HG03439 (cell line): ENCODE results near the gene SMURF2.

Experiments
- ATAC-seq: cut with Tn5 transposase; IDR thresholded peaks from one replicate; pipeline ENCODE4 v1.9.1; 2021; ENCODE audit warnings: mild to moderate bottlenecking, moderate library complexity; ENCODE audit not compliant: unreplicated experiment

The SMURF2 gene

DNA sequence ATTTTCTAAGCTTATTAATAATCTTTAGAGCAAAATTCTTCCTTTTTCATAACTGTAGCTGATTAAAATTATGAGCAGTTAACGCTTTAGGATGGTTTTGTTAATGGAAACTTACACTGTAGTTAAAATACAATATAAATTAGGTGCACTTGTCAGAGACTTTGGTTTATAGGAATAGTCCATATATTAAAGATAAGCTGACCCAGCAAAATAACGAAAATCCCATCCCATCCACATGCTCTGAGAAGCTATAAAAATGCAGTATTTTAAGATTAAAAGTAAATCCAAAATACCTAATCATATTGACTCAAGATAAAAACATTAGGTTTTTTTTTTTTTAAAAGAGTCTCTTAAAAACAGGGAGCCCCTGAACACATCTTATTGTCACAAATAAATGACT lies 117.4 kb downstream of the SMURF2 start:
- no peak for ATAC-seq

DNA sequence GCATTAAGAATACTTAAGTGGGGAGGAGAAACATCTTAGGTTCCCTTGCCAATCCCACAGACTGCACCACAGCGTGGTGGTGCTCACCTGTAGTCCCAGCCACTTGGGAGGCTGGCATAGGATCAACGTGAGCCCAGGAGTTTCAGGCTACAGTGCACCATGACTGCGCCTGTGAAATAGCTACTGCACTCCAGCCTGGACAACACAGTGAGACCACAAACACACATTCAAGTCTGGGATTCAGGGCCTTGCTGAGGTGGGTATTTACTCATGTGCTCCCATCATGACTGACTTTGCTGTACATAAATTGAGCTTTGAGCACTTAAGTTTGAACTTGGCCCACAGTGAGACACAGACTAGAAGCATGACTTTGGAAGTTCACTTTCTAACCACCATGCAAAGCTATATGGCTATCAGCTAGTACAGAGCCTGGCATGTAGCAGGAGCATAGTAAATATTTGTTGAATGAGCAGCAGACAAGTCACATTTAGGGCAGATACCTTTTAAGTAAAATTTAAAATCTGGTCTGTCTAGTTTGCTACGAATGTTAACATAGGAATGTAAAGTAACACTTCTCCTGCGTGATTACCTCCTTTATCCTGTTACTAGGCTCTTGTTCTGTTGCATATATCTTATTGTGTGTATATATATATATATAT lies 121.9 kb downstream of the SMURF2 start:
- ATAC-seq, result no peak

DNA sequence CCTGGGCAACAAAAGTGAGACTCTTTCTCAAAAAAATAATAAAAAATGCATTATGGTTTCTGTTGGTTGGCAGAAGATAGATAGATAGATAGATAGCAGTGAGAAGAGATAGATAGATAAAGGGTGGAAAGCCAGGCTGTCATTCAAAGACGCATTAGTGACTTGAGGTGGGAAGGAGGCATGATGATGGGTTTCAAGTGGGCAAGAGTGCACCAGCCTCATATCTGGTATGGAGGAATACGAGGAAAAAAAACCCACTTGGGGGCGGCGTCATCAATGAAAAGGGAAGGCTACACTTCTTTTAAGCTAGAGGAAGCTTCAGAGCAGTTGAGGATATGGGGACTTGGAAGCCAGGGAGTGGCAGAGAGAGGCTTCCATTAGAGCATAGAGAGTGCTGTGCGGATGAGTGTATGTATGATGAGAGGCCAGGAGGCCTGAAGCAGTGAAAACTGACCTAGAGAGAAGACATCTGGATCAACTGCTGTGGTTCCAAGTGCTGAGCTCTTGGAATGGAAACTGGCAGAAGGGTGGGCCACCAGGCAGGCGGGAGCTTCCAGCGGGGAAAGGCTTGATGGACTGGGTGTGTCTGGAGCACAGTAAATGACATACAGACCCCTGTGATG lies 123.5 kb downstream of the SMURF2 start:
- ATAC-seq, result no peak

DNA sequence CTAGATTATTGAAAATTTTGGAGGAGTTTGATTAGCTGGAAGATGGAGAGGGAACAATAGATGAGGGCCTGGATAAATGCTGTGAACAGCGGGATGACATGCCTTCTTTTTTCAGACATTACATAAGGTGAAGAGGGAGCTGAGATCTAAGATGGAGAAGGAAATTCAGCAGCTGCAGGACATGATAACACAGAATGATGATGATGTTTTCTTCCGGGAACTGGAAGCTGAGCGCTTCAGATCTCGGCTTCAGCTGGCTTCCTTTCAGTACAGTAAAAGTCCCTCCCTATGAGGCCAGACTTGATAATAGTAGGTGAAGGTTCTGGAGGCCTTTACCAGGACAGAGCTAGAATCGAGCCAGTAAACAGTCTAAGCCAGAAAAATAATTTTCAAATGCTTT lies 124.6 kb downstream of the SMURF2 start:
- no peak for ATAC-seq

DNA sequence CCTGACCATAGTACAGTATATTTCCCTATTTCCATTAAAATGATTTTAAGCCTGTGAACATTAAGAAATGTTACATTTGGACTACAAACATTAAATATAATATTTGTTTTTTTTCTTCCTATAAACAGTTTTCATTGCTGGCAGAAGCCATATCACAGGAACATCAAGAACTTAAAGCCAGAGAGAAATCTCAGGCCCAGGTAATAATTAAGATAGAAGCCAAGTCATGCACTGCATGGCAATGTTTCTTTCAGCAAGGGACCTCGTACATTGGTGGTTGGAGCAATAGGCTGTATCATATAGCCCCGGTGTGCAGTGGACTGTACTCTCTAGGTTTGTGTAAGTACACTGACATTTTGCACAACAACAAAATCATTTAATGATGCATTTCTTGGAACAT lies 125.2 kb downstream of the SMURF2 start:
- ATAC-seq, result no peak

DNA sequence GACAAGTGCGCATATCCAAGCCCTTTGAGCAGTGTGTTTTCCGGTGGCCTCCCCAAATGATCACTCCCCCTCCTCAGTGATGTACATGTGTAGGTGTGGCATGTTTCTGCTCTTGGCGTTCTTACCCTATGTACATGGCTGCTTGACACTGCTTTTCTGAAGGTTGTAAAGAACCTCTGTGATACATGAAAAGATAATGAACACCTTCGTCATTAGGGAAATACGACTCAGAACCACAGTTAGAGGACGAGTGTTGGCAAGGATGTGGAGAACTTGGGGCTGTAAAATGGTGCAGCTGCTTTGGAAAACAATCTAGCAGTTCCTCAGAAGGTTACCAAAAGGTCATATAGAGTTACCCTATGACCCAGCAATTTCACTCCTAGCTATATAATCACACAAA lies 126.8 kb downstream of the SMURF2 start:
- ATAC-seq, result no peak

DNA sequence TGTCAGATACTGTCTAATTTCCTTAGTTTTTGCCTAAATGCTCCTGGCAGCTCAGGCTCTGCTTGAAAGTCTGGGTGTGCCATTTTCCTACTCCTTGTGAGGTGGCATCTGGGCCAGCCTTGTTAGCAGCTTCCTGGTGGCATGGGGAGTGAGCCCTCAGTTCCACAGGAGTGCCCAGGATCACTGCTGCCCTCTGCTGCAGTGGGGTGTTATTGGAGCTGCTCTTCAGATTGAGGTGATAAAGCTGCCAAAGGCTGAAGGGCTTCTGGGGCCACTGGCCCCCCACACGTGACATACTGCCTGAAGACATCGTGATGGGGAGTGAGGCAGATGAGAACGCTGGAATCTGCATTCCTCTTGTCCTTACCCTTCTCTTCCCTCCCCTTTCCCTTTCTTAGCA lies 127.9 kb downstream of the SMURF2 start:
- ATAC-seq, result no peak

DNA sequence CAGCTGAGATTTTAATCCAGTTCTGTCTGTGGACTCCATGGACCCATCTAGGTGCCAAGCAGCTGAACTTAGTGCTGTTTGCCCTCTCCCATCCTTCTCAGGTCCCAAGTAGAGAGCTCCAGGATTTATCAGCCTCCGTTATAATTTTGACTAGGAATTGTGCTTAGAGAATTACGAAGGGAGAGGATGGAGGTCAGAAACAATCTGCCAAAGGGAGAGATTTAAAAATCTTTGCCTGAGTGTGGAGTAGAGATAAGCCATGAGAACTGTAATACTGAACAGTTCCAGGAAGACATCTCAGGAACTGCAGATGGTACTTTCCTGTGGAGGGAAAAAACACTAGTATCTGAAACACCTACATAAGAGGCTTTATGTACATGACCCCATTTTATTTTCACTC lies 128.3 kb downstream of the SMURF2 start:
- no peak for ATAC-seq

DNA sequence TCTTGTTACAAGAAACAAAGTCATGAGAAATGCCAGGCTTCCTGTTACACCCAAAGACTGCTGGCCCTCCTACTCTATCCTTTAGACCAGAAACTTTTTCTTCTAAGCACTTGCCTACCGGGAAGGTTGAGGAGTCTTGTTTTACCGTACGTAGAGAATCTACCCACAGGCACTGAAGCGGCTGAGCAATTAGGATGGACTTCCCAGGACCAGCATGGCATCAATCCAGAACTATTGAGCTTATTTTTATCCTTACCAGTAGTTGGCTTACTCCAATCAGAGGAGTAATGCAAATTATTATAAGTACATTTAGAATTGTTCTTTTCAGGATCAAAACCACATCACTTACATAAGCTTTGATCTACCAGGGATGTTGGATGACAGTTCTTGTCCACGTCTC lies 129.7 kb downstream of the SMURF2 start:
- no peak for ATAC-seq

DNA sequence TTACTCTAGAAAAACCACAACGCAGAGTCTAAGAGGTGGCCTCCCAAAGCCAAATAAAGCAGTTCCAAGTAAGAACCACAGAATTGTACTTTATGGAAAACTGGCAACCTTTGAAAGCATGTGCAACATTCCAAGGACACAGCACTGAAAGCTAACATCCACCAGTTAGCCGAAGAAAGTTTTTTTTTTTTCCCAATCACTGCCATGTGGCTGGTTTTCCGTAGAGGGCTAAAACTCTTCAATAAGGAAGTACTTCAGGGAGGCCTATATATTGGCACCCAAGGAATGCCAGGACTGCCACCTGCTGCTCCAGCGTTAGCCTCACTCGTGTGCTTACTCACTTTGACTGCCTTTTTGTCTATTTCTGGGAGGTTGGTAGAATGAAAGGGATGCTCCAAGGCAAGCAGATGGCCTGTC lies 130.1 kb downstream of the SMURF2 start:
- no peak for ATAC-seq

DNA sequence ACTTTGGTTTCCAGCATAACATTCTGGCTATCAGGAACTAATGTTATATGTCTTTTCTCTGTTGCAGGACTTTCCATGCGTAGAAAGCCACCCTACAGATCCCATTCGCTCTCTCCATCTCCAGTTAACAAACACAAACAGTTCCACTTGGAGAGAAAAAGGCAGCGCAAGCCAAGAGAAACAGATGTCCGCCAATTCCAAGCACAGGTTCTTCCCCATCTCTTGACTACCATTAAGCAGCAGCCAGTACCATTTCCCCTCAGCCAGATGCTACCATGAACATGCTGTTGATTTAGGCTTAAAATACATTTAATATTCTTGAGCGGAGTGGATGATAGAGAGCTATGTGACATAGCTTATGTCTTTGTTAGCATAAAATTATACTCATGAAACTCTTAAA lies 132.9 kb downstream of the SMURF2 start:
- ATAC-seq, result no peak

DNA sequence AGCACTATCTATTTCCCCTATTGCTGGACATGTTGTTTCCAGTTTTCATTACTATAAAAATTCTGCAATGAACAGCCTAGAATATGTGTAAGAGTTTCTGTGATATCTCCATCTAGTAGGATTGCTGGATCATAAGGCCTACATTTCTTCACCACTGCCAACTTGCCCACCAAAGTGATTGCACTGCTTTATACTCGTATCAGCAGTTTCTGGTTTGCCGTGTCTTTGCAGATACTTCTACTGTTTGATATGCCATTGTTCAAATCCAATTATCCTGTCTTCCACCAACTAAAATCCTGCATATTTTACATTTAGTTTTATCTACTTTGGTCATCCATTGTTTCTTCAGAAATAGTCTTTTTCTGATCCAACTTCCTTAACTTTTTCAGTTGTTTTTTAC lies 134.2 kb downstream of the SMURF2 start:
- no peak for ATAC-seq

DNA sequence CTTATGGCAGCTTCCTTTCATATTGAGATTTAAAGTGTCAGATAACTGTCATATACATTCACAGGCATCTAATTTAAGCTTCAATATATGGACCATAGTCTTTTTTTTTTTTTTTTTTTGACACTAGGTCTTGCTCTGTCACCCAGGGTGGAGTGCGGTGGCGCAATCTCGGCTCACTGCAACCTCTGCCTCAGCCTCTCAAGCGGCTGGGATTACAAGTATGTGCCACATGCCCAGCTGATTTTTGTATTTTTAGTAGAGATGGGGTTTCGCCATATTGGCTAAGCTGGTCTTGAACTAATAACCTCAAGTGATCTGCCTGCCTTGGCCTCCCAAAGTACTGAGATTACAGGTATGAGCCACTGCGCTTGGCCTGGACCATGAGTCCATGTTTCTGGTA lies 141.7 kb downstream of the SMURF2 start:
- ATAC-seq, result no peak

DNA sequence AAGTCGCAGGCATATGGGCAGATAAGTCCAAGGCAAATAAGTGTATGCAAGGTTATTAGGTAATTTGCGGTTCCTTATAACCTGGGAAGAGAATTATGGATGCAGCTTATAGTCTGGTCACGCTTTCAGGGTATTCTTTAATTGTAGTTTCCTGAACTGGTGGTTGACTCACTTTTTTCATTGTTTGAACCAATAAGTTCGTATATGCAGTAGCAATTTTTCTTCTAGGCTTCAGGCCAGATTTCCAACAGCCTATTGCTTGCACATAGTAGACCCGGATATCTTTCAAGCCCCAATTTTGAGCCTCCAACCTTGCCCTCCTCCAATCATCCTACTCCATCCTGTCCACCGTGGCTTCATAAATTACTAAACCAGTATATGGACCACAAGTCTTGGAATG lies 142.5 kb downstream of the SMURF2 start:
- no peak for ATAC-seq

DNA sequence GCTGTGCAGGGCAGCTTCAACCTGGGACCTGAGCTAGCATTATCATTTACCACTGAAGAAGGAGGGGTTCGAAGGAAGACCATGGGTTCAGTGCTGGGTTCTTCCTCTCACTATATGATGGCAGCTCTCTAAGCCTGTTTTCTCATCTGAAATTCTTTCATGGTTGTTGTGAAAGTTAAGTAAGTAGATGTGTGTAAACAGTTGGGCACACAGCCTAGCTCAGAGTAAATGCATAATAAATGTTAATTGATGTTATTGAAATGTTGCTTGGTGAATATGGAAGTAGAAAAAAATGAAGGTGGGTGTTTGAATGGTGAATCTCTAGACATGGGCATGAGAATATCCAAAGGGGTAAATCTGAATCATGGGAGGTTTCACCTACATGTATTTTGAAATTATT lies 146.3 kb downstream of the SMURF2 start:
- no peak for ATAC-seq

DNA sequence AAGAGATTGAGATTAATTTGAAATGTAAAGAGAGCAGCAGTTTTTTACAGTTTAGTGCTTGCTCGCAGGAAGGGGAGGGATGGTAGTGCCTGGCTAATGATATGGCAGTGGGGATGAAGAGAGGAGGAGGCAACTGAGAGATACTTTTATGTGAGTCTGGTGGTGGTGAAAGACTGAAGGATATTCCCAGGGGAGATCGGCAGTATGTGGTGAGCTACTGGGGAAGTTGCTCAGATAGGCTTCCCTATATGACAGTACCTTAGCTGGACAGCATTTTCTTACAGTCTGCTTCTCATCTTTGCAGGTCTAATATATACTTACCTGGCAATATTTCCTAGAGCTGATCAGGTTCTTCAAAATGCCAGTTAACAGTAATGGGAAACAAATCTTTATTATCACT lies 146.7 kb downstream of the SMURF2 start:
- no peak for ATAC-seq

DNA sequence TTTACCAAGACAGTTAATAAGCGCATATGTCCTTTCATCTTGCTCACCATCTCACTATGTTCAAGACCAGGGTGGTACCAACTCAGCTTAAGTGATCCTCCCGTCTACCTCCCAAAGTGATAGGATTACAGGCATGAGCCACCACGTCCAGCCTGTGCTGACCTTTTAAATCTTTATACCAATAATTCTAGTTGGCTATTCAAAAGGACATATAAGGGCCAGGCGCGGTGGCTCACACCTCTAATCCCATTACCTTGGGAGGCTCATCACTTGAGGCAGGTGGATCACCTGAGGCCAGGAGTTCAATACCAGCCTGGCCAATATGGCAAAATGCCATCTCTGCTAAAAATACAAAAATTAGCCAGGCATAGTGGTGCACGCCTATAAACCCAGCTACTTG lies 152.9 kb downstream of the SMURF2 start:
- no peak for ATAC-seq

DNA sequence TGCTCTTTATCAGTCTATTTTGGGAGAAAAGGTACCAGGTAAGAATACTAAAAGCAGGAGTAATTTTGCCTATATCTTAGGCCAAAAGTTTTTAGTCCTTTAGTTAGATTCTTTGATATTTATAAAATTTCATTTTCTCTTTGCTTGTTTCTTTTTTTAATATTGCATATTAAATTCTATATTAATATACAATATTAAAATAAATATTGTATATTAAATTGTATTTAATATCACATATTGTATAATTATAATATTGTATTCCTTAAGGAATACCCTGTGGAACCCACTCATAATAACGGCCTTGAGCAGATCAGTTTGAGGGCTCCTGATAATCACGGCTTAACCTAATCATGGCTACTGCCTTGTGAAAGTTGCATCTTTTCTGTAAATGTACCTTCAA lies 153.4 kb downstream of the SMURF2 start:
- no peak for ATAC-seq

DNA sequence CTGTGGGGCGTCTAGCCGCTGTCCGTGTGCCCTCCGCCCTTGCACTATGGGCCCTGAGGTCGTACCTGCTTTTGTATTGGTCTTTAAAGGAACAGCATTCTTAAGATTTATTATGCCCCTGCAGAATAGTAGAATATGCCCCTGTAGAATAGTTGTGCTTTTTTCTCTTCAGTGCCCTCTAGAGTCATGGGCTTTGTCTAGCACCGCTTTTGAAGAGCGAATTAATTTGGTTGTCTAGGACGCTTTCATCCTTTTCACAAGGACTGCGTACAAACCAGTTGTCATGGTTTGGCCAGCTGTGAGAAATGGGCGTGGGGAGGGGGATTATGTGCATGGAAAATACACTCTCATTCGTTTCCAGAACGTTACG lies 154.7 kb downstream of the SMURF2 start:
- ATAC-seq, result peak; percentile 8

DNA sequence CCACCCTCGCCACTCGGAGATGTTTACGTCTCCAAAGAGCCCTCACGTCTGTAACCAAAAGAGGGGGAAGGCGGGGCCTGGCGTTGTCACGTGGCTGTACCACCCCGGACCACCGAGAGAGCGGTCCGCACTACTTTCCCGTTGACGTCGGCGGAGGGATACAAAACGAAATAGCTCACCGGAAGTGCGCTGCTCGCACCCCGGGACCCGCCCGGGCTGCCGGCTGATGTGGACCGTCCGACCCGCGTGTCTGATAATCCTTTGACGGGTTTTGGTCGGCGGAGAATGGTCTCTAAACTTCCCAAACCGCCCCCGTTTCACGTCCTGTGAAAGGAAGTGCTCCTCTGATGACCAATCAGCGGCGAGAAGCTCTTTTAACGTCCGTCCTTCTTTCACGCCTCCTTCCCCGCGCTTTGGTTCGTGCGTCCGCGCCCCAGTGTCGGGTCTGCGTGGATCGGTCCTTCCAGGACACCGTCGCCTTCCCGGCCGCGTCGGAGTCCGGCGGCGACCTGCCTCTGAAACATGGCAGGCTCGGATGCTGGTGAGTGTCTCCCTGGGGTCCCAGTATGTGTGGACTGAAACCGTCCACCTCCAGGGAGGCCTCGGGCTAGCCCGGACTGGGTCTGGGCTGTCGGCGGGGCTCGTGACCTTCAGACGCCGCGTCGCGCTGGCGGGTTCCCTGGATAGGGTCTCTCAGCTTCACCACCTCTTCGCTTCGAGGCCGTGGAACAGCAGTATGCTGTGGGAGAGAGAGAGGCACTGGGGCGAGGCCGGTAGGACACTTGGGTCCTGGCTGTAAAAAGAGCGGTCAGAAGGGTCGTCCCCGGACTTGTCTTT lies 155.3 kb downstream of the SMURF2 start, which contains the start of gene CEP95:
CEP95 (plus strand) TSS at position 402 of the 837 bp plus-strand sequence; CDS start at position 523, 121 bp downstream.
- ATAC-seq, result peak; percentile 53

DNA sequence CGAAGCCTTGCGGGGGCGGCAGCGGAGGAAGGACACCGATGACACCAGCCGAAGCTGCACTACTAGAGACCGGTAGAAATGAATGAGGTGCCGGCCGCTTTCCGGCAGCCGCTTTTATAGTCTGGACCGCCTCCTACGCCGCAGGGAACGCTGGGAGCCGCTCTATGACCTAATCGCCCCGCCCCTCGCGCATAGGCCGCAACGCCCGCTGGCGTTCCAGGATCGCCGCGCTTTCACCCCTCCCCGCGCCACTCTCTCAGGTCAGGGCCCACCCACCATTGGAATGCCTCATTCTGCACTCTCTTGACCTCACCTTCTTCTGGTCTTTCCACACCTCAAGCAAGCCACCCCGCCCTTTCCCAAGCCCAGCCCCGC lies 155.9 kb downstream of the SMURF2 start, which contains the start of gene DDX5:
DDX5 (minus strand) TSS at position 89 of the 375 bp plus-strand sequence. CDS start 170 bp downstream, outside the sequence.
- peak; percentile 66 for ATAC-seq
